Measurements from ENCODE around the gene GNAO1. TPM values are rescaled to one million over a fixed set of nuclear protein-coding genes. Genes with fewer than 3 reads are reported as not detected.

GNAO1 gene
- total RNA-seq, 1 donor from 2014 or later: 12.7 TPM

DNA sequence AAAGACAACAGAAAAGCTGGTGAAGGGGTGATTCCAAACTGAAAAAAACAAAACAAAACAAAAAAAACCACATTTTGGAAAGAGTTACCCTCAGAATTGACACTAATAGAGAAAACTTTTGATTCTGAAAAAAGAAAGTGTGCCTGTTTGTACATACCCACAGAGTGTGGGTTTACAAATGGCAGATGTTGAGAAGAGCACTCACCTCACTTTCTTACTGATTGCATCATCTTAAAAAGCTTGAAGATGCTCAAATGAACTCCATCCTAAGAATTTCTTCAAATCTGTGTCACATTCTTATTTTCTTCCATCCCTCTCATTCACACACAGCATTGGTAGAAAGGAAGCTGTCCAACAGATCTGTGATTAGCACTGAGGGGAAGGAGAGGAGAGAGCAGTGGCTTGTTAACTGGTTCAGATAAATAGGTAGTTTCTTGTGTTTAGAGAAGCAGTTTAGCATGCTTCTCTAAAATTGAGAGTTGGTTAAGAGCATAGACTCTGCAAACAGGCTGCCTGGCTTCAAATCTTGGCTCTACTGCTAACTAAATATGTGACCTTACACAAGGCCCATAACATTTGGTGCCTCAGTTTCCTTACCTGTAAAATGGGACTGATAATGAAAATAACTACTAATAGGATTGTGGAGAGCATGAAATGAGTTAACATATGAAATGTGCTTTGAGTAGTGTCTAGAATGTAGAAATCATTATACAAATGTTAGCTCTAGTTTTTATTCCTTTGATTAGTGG, 6.9 kb downstream of the GNAO1 start:
- no peak for DNase-seq (ENCODE audit: low spot score)

DNA sequence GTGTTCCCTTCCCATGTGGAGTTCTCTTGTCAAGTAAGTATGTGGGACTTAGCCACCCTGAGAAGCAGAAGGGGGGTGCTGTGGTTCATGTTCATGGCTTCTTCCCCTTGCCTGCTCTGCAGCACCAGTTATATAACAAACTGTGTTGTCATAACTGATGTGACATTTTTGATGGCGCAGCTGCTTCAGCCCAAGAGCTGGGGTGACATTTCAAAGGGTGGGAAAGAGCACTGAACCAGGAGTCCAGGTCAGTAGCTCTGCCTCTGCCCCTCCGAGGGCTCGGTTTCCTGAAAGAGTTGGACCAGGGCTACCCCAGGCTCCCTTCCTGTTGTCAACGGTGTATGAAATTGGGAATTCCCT, 7.4 kb downstream of the GNAO1 start:
- DNase-seq (ENCODE audit: low spot score): no peak

DNA sequence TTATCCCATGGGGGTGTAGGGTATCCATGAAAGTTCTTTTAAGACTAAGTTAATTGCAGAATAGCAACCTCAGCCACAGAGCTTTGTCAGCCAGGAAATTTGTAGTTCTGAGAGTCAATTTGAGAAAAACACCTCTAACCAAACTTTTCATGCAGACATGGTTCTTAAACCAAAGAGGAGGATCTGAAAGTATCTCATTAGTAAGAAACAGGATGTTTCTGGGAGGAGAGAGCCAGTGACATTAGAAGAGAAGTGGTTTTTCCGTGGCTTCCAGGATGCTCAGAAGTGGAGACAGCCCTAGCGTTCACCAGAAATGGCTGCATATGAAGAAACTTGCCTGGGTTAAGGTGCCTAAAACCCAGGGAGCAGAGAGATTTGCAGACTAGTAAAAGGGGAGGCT, 7.9 kb downstream of the GNAO1 start:
- no peak for DNase-seq (ENCODE audit: low spot score)

DNA sequence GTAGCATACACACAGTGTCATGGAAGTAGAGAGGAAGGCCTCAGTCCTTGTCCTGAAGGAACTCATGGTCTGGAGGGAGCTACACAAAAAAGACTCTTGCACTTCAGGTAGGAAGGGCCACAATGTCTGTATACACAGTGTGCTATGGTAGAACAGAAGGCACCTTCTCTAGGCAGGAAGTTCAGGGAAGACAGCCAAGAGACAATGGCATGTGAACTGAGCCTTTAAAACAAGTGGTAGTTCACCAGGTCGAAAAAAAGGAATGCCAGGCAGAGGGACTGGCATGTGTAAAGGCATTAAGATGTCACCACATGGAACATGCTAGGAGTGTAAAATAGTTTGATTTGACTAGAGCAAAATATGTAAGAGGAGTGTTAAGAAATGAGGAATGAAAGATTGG, 9.7 kb downstream of the GNAO1 start:
- DNase-seq (ENCODE audit: low spot score): no peak

DNA sequence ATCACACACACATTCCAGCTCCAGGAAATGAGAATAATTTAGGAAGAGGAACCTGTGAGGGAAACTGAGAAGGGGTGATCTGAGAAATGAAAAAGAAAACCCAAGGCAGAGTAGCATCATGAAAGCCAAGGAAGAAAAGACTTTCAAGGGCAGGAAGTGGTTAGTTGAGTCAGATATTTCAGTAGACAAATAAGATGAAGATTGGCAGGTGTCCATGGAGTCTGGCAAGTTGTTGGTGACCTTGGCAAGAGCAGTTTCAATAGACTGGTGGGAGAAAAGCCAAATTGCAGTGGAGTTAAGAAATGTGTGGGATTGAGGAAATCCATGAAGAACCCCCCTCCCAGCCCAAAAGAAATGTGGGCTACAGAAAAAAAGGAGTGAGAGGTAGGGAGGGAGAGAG, 10.7 kb downstream of the GNAO1 start:
- DNase-seq (ENCODE audit: low spot score): no peak

DNA sequence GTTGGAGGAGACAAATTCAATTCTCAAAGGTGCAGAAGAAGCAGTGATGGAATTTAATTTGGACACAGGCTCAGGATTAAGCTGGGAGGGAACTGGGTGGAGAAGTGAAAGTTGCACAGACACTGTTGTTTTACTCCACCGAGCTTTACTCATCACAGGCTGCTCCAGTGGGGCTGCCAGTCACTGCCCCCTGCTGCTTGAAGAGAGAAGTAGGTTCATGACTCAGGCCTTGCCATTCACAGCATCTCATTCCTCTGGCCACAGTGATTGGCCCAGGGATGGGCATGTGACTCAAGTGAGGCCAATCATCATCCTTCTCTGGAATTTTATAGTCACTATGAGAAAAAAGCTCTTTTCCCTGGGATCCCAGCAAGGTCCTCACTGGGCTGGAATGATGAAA, 11.8 kb downstream of the GNAO1 start:
- no peak for DNase-seq (ENCODE audit: low spot score)

DNA sequence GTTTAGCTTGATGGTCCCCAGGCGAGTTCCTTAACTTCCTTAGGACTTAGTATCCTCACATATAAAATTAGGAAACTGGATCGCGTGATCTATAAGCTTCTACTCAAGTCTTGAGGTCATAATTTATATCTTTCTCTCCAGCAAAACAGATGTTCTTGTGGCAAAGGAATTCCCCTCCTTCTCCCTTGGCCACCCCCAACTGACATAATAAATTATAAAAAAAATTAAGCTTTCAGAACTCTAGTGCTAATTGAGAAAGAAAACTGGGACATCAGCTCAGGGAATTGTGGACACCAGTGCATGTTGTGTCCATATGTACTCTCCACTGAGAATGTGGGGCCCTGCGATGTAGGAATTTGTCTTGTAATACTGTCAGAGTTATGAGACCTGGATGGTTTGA, 13.5 kb downstream of the GNAO1 start:
- no peak for DNase-seq (ENCODE audit: low spot score)

DNA sequence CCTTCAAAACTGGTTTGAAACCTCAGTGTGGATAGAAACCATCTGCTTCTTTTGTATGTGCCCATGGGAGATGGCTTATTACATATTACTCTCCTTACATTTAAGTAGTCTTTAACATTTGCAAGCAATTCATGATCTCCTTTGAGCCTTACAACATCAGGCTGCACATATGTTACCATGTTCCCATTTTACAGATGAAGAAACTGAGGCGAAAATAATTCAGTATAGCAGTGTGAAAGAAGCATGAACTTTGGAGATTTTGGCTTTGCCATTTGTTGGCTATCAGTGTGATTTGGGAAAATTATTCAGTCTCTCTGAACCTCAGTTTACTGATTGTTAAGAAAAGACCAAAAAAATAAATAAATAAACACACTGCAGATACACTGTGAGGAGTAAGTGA, 15.7 kb downstream of the GNAO1 start:
- DNase-seq (ENCODE audit: low spot score): no peak

DNA sequence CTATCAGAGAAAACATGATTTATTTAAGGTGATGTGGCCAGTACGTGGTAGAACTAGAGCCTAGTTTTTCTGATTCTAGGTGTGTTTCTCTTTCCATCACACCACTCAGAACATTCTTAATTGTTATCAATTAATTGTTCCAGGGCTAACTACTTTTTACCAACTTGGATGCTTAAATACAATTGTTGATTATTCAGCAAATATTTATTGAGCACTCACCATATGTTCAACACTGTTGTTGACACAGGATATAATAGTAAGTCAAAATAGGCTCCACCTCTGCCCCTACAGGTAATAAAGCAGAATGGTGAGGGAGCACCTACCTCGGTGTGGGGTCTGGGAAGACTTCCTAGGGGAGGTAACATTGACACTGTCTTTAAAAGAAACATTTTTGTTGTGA, 16.1 kb downstream of the GNAO1 start:
- DNase-seq (ENCODE audit: low spot score): no peak

DNA sequence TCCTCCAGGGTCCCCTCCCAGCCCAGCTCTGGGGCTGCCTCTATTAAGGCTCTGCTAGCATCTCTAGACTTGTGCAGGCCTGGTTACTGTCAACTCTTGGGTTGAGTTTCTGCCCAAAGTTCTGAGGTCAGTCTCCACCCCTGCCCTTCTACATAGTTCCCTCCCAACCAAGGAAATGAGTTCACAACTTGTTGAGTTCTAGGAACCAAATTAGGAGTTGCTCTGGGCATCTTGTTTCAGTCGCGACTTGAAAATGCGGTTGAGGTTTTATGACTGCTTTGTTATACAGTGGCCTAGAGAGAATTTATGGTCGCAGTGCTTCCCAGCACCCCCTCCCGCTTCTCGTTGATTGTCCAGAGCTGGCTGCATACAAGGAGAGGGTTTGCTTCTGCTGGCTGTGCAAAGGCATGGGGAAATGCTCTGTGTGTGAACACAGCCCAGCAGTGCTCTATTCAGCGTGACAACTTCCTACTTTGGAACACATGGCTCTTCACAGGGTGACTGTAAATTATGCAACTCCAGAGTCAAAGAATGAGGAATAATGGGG, 20.2 kb downstream of the GNAO1 start:
- DNase-seq (ENCODE audit: low spot score): peak; percentile 45

DNA sequence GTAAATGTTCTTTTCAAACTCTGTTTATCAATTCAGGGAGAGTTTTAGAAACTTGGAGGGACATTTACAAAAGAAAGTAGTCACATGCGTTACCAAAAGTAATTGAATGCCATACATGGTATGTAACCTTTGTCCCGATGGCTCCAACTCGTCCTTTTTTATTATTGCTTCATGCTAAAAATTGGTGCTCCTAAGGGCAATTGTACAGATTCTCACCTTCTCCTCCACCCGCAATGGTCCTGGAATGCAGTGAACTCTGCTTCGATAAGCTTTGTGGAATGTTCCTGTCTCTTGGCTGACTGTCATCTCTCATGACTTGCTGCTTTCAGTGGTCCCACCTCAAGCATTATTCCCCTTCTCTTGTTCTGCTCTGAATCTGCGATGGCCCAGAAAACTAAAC, 20.9 kb downstream of the GNAO1 start:
- no peak for DNase-seq (ENCODE audit: low spot score)

DNA sequence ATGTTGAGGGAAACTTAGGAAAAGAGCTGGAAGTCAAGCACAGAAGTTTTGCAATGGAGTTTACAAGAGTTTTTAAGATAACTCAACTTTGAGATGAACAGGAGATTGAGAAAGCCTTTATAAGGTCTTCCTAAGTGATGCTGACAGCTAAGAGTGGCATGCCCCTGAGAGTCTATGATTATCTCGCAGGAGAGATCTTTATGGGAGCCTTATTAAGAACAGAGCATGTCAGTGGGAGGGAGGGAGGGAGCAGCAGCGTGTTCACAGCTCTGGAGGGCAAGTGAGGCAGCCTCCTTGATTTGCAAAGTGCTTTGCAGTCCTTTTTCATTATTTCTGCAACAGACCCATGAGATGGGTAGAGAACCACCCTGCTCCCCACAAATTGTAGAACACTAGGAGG, 30.7 kb downstream of the GNAO1 start:
- DNase-seq (ENCODE audit: low spot score): no peak

DNA sequence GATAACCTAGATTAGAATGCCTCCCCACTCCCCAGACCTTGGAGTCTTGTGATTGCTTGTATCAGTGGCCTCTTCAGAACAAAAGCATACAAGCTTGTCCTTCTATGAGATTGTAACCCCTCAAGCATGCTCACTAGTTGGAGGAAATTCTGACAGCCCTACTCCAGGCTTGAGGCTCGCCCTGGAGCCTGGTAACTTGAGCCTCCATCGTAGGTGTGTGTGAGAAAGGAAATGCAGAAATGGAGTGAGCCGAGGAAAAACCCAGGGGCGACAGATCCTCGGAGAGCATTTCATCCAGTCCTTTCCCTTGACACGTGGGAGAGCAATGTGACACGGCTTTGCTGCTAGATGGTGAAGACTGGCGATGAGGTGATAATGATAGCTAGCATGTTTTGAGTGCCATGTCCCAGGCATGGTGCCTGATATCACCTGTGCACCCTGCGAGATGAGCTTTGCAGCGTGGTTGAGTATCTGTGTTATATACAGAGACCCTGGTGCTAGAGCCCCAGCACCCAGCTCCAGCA, 31.2 kb downstream of the GNAO1 start:
- DNase-seq (ENCODE audit: low spot score): no peak

DNA sequence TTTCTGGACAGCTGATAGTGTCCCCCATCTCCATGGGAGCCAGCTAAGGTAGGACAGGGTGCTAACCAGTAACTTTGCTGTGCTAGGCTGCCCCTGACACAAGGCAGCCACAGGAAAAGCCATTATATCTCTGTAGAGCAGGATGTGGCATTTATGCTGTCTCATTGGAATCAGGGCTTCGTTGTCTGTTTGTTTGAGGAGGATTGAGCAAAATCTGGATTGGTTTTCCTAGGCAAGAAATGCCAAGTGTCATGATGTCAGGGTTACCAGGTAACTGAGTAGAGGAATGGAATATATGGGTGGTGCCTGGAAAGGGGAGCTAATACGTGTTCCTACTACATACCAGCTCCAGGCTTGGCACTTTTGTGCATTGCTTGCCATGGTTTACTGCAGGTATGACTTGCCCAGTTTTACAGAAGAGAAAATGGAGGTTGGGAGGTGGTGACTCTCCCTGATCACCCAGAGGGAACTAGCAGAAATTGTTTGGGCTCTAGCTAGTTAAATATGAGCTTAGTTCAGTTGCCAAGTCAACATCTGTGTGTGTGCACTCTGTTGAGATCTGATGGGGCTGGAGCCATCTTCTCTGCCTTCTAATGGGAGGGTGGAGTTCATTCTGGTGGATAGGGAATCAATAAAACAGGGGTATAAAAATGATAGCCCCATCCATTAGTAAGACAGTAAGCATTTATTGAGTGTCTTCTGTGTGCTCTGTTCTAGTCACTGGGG, 33.9 kb downstream of the GNAO1 start:
- no peak for DNase-seq (ENCODE audit: low spot score)

DNA sequence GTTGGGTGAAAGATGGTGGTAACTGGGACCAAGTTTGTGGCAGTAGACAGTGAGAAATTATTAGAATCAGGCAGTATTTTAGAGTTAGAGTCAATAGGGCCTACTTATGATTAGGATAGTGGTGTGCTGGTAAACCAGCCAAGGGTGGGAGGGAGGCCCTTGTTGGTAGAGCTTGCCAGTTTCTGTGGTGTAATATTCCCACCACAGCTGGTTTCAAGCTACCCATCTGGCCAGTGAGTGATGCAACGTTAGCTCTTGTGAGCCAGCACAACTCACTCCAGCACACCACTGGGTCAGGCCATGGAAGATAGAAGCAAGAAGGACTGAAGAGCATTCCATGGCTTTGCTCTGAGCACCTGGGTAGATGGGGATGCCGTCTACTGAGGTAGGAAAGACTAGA, 34.9 kb downstream of the GNAO1 start:
- no peak for DNase-seq (ENCODE audit: low spot score)

DNA sequence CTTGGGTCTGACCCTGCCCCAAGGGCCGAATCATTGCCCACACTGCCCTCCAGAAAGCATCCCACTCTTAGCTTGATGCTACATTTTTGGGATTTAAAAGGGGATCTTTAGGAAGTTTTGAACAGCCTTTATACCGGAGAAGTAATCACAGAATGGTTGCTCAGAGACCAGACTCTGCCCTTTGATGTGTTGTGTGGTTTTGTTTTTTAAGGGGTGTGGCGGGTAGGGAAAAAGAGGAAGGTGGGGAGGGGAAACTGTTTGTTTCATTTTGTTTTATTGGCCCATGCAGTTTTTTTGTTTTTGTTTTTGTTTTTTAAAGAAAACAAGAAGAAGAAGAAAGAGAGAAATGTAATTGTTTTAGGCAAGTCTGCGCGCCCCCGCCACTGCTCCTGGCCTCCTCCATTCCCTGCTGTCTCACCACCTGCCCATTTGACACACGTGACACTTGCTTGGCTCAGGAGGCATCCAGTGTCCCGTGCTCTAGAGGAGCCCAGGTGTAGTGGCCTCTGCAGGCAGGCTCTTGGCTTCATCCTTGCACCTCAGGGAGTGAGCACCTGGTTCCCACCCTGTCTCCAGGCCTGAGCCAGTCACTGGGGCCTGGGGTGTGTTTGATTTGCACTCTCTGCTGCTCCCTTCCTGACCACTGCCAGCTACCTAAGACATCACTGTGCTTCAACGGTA, 35.7 kb downstream of the GNAO1 start:
- DNase-seq (ENCODE audit: low spot score): no peak

DNA sequence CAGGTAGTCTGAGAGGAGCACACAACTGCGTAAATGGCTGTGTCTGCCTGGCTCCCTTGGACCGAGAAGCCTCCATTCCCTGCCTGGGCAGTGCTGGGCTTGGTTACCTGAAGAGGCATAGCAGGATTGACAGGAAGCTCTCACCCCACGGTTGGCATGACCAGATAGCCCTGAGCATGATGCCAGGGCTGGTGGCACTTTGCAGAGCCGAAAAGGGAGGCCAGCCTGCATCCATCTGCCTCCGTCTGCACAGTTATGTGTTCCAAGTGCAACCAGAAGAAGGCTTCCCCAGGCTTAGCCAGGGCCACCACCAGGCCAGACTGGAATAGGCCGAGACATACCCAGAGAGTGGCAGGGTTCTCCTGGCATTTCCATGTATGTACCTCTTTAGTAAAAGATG, 36.6 kb downstream of the GNAO1 start:
- DNase-seq (ENCODE audit: low spot score): no peak

DNA sequence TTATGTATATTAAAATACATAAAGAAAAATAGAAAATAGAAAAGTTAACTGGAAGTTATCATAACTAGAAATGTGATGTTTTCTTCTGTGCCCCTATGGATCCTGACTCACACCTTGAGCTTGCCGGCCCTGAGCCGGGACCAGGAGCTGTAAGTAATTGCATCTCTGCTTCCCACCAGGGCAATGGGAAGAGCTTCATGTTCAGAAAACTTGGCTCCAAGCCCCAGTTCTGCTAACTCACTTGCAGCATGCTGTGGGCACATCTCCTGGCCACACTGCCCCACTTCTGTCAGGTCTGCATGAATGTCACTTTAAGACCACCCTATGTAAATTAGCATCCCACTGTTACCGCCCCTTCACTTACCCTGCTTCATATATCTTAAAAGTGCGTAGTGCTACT, 37.2 kb downstream of the GNAO1 start:
- no peak for DNase-seq (ENCODE audit: low spot score)

DNA sequence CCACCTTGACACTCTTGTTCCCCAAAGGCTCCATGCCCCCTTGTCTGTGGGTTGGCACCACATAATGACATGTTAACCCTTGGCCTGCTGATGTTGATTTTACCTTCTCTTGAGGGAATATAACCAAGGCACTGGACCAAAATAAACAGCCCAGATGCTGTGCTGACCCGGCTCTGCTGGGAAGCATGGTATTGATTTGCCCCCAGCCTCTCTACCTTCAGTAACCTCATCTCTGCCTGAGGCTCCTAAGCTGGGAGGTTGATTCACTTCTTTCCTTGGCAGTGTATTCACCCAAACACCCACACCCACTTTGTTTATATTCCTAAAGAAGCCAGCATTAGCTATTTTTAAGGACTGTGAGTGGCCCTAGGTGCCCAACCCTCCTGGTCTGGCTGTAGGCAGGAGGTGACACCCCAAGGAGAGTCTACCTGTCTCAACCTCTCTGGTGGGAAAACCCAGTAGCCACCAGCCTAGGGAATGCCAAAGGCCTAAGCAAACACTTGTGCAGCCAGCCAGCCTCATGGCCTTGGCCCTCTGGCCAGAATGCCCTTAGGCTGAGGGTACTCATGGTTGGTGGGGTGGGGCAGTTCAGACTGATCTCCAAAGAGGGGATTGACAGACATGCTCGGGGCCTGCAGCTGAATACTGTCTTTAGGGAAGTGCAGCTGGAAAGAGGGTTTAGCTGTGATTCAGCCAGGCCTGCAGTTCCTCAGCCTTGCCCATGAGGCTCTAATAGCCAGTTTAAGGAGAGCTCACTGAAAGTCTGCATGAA, 42.7 kb downstream of the GNAO1 start:
- DNase-seq (ENCODE audit: low spot score): no peak

DNA sequence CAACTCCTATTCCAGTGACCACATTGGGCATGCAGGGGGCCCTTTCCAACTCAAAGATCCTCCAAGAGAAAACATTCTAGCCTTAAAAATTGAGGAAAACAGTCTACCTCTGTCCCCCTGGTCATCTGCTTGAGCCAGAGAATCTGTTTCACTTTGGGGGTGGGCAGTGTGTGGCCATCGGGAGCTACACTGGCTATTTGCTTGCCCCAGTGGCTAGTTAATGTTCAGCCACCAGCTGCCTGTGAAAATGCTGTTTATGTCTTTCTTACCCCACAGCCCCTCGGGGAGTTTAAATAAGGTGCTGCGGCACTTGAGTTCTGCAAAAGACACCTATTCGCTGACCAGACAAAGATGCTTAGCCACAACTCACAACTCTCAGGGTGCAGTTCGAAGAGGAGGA, 43.4 kb downstream of the GNAO1 start:
- no peak for DNase-seq (ENCODE audit: low spot score)

DNA sequence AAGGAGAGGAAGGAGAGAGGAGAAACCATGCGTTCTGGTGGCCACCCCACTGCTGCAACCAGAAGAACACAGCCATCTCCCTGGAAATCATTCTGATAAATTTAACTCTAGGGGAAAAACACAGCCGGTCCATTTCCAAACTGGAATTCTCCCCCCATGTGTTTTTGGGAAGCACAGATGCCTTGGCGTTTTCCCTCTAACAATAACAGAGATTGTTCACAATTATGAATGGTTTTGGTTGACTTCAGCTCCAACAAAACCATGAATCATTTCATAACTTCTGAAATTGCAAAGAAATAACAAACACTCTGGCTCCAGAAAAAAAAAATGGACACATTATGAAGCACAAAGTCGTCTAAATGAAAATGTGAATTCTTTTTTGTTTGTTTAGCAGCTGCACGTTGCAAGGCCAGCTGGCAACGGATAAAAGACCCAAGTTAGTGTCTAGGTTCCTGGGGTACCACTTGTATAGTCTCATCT, 46.2 kb downstream of the GNAO1 start:
- DNase-seq (ENCODE audit: low spot score): no peak

DNA sequence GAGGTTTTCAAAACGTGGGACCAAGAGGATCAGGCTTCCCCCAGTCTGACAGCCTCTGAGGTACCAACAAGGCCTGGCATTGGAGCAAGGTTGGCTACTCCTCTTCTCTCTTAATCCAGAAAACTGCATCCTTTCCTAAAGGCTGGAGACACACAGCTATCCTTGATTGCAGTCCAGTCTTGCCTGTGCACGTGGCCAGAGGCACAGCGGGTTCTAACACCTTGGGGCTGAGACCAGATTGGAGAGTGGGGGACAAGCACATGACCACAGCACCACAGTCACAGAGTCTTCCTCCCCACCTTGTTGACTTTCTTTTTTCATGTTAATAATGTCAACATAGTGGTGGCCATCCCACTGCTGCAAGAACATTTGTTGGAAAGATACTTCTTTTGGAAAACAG, 46.9 kb downstream of the GNAO1 start:
- DNase-seq (ENCODE audit: low spot score): no peak

Measured in mucosa of gallbladder (tissue), 1 donor.